Thyroid gland (tissue), 4 donors: ENCODE measurements around the gene MRPL18. TPM values are rescaled to one million over a fixed set of nuclear protein-coding genes. Genes with fewer than 3 reads are reported as not detected.
"Not testable (repeated sequence)": the region's sequence is repeated elsewhere in the genome, so short reads cannot be mapped to it uniquely, and the experiment has no call there.

Experiments
- DNase-seq, 2 donors: peaks; one replicate each; pipeline ENCODE4 v3.0.0-alpha.2; 2019
- H3K27ac ChIP-seq, 3 donors: fragments of 200-600 bp; sonication (generic); 1 replicate in 2 of 3; 2 replicates in 1 of 3; pipeline ENCODE4 v1.5.1; 2016 to 2019; ENCODE audit warnings: mild to moderate bottlenecking in 1 of 3, moderate library complexity in 1 of 3
- H3K27me3 ChIP-seq: fragments of 200-600 bp; sonication (generic); one replicate; pipeline ENCODE4 v1.5.1; 2019
- H3K36me3 ChIP-seq, 2 donors: fragments of 200-600 bp; sonication (generic); one replicate each; pipeline ENCODE4 v1.5.1; 2016 to 2019
- H3K4me1 ChIP-seq, 2 donors: fragments of 200-600 bp; sonication (generic); one replicate each; pipeline ENCODE4 v1.5.1; 2017 to 2019
- H3K4me3 ChIP-seq, 3 donors: fragments of 200-600 bp; sonication (generic); replicated peaks in 1 of 3; 1 replicate in 2 of 3; 2 replicates in 1 of 3; pipeline ENCODE4 v1.5.1; 2016; ENCODE audit warnings: mild to moderate bottlenecking in 1 of 3
- H3K9me3 ChIP-seq: fragments of 200-600 bp; sonication (generic); one replicate; pipeline ENCODE4 v1.5.1; 2017
- CTCF ChIP-seq, 6 experiments: fragments of 200-600 bp in 3 of 6; fragments of 450-650 bp in 3 of 6; sonication (generic) in 3 of 6; IDR thresholded peaks; one replicate each; pipeline ENCODE4 v1.5.1; 2016 to 2019; ENCODE audit warnings: antibody characterized with exemption in 6 of 6, mild to moderate bottlenecking in 2 of 6, inconsistent platforms in 1 of 6, moderate library complexity in 1 of 6
- POLR2A ChIP-seq, 2 donors: fragments of 450-650 bp; IDR thresholded peaks; one replicate each; pipeline ENCODE4 v1.6.1; 2017; ENCODE audit warnings: antibody characterized with exemption in 2 of 2, mild to moderate bottlenecking in 2 of 2, moderate library complexity in 1 of 2
- WGBS, 2 donors: methylation state at CpG; one replicate each; pipeline ENCODE4 v1.1.5; 2017; 5-methylcytosine and 5-hydroxymethylcytosine counted together
- intact Hi-C: fragments of 100-400 bp; cut with DNase I; formaldehyde crosslinking; loops from one replicate; pipeline ENCODE4 v1.15.1; 2023
- total RNA-seq, 4 donors: library from RNA; depleted of rRNA; stranded (reverse); fragments of >200 nt; gene quantifications; one replicate each; pipeline ENCODE4 v1.2.3, GENCODE V29; 2016

Gene MRPL18
- total RNA-seq, 4 donors from 2014 or later, result 48.3 to 85.7 (median 54.2) TPM

GRCh38 chr6:159823953-159824352 is 33.7 kb downstream of the MRPL18 start:
- H3K27ac ChIP-seq, result no peak overlapping the region
- no peaks in the 10 kb centered on the region for H3K4me1 ChIP-seq
- no peaks in the 10 kb centered on the region for H3K9me3 ChIP-seq
- no peaks in the 10 kb centered on the region for H3K36me3 ChIP-seq
- no peak overlapping the region for H3K4me3 ChIP-seq
- DNase-seq, result no peak
- no peaks in the 10 kb centered on the region for H3K27me3 ChIP-seq
- TF ChIP-seq POLR2A (IDR thresholded peaks at IDR 0.05) (no peak), CTCF (IDR thresholded peaks at IDR 0.05) (no peak)
- intact Hi-C loops, result no loop called here
- 94 to 100% methylated on average over 3 of the region's 3 CpGs for WGBS, 2 donors

GRCh38 chr6:159824690-159825089 is 34.4 kb downstream of the MRPL18 start:
- DNase-seq, H3K36me3 ChIP-seq, intact Hi-C loops, H3K9me3 ChIP-seq, H3K27me3 ChIP-seq, H3K4me3 ChIP-seq, H3K4me1 ChIP-seq, H3K27ac ChIP-seq: not testable (repeated sequence)
- WGBS, 2 donors, result 94 to 98% methylated on average over 9 of the region's 9 CpGs

- TF ChIP-seq CTCF (IDR thresholded peaks at IDR 0.05), result no peak
- no peak for TF ChIP-seq POLR2A (IDR thresholded peaks at IDR 0.05)
- Histone ChIP-seq H3K36me3 (no peaks in the 10 kb centered on the region), H3K4me3 (no peak overlapping the region), H3K27ac (no peak overlapping the region), H3K4me1 (no peaks in the 10 kb centered on the region), H3K27me3 (no peaks in the 10 kb centered on the region), H3K9me3 (no peaks in the 10 kb centered on the region)
- 98% methylated on average over 12 to 13 of the region's 13 CpGs for WGBS, 2 donors
- intact Hi-C loops, result no loop called here
- DNase-seq, result no peak
Observed at GRCh38 chr6:159826004-159826403, 35.7 kb downstream of the MRPL18 start.

- TF ChIP-seq CTCF (IDR thresholded peaks at IDR 0.05) (no peak), POLR2A (IDR thresholded peaks at IDR 0.05) (no peak)
- intact Hi-C loops, result no loop called here
- Histone ChIP-seq H3K36me3 (no peaks in the 10 kb centered on the region), H3K27me3 (no peaks in the 10 kb centered on the region), H3K27ac (no peak overlapping the region), H3K4me3 (no peak overlapping the region), H3K4me1 (no peaks in the 10 kb centered on the region), H3K9me3 (no peaks in the 10 kb centered on the region)
- DNase-seq, result no peak
- 67 to 68% methylated on average over 16 of the region's 16 CpGs for WGBS, 2 donors
Observed at GRCh38 chr6:159826968-159827647, 36.8 kb downstream of the MRPL18 start.

- no peaks in the 10 kb centered on the region for H3K9me3 ChIP-seq
Observed at GRCh38 chr6:159828074-159828473, 37.8 kb downstream of the MRPL18 start.

More at GRCh38 chr6:159828074-159828473, 37.8 kb downstream of the MRPL18 start:
- Histone ChIP-seq H3K36me3 (no peaks in the 10 kb centered on the region), H3K4me3 (no peak overlapping the region), H3K27me3 (no peaks in the 10 kb centered on the region), H3K27ac (no peak overlapping the region), H3K4me1 (no peaks in the 10 kb centered on the region)
- intact Hi-C loops, result no loop called here
- DNase-seq, result no peak
- 54 to 60% methylated on average over 7 of the region's 7 CpGs for WGBS, 2 donors
- TF ChIP-seq POLR2A (IDR thresholded peaks at IDR 0.05), result no peak
- no peak for TF ChIP-seq CTCF (IDR thresholded peaks at IDR 0.05)
